IMR-90 (cell line): ENCODE measurements around the gene ACTA2. TPM values are rescaled to one million over a fixed set of nuclear protein-coding genes. Genes with fewer than 3 reads are reported as not detected.
A peak's percentile ranks its signal among the peaks of the same experiment; 100 is the strongest.

ENCODE experiments used
- ATAC-seq: fragments of 200-7000 bp; cut with Tn5 transposase; 2 replicates; pipeline ENCODE4 v1.9.1; 2020; ENCODE audit warnings: low read depth, mild to moderate bottlenecking, moderate library complexity
- BruUV-seq: library from RNA; stranded (reverse); fragments of 400-500 nt; replicated peaks from 2 replicates; lab custom pipeline; 2021; lab: Mats Ljungman, UMichigan
- CTCF ChIA-PET: fragments of 300-600 bp; formaldehyde crosslinking; extraction: SDS; loops from one replicate; lab custom pipeline; 2021; ENCODE audit warnings: antibody characterized with exemption; lab: Yijun Ruan, JAX
- POLR2A ChIA-PET: fragments of 300-600 bp; sonication (Branson Sonifier 250); formaldehyde crosslinking; loops from one replicate; lab custom pipeline; 2022; ENCODE audit warnings: antibody characterized with exemption; ENCODE audit not compliant: unreplicated experiment; lab: Charles Lee
- DNase-seq: peaks from one replicate; pipeline ENCODE4 v3.0.0; 2013
- H2AFZ ChIP-seq: replicated peaks from 2 replicates; pipeline ENCODE3; 2013; ENCODE audit warnings: low read length, mild to moderate bottlenecking; ENCODE audit not compliant: poor library complexity
- H2AK5ac ChIP-seq: 2 replicates; pipeline ENCODE4 v1.6.1; 2013; ENCODE audit warnings: low read depth, low read length, inconsistent platforms
- H2AK9ac ChIP-seq: replicated peaks from 2 replicates; pipeline ENCODE3; 2013; ENCODE audit warnings: mild to moderate bottlenecking, low read depth, low read length, moderate library complexity; ENCODE audit not compliant: poor library complexity
- H2BK120ac ChIP-seq: 2 replicates; pipeline ENCODE4 v1.6.1; 2013; ENCODE audit warnings: low read depth, low read length, inconsistent platforms
- H2BK15ac ChIP-seq: 3 replicates; pipeline ENCODE4 v1.6.1; 2013; ENCODE audit warnings: low read depth, low read length, inconsistent platforms
- H2BK20ac ChIP-seq: 2 replicates; pipeline ENCODE4 v1.6.1; 2013; ENCODE audit warnings: low read depth, mild to moderate bottlenecking, inconsistent platforms, low read length, moderate library complexity
- H2BK5ac ChIP-seq: 2 replicates; pipeline ENCODE4 v1.6.1; 2013; ENCODE audit warnings: mild to moderate bottlenecking, low read depth, low read length, inconsistent platforms; ENCODE audit not compliant: poor library complexity, severe bottlenecking
- H3K14ac ChIP-seq: replicated peaks from 2 replicates; pipeline ENCODE4 v1.6.1; 2013; ENCODE audit warnings: low read depth, low read length, inconsistent platforms
- H3K18ac ChIP-seq: 2 replicates; pipeline ENCODE4 v1.6.1; 2013; ENCODE audit warnings: low read depth, low read length, control low read depth
- H3K23ac ChIP-seq: 2 replicates; pipeline ENCODE4 v1.6.1; 2013; ENCODE audit warnings: low read depth, low read length, inconsistent platforms
- H3K27ac ChIP-seq: 2 replicates; pipeline ENCODE4 v1.5.1; 2013; ENCODE audit warnings: mild to moderate bottlenecking, control low read depth, low read length; ENCODE audit not compliant: insufficient read depth
- H3K27me3 ChIP-seq: 2 replicates; pipeline ENCODE4 v1.6.1; 2013; ENCODE audit warnings: low read length; ENCODE audit not compliant: control insufficient read depth, insufficient read depth
- H3K36me3 ChIP-seq: 2 replicates; pipeline ENCODE4 v1.6.1; 2013; ENCODE audit warnings: low read length, mixed read lengths; ENCODE audit not compliant: control insufficient read depth, insufficient read depth
- H3K4ac ChIP-seq: 2 replicates; pipeline ENCODE4 v1.6.1; 2013; ENCODE audit warnings: low read depth, low read length, inconsistent platforms
- H3K4me1 ChIP-seq: 2 replicates; pipeline ENCODE4 v1.6.1; 2013; ENCODE audit warnings: low read length, mixed read lengths; ENCODE audit not compliant: control insufficient read depth, insufficient read depth
- H3K4me2 ChIP-seq: 2 replicates; pipeline ENCODE4 v1.6.1; 2013; ENCODE audit warnings: low read depth, mild to moderate bottlenecking, control low read depth, low read length, moderate library complexity
- H3K4me3 ChIP-seq: 2 replicates; pipeline ENCODE4 v1.5.1; 2013; ENCODE audit warnings: low read depth, mild to moderate bottlenecking, control low read depth, low read length, moderate library complexity; ENCODE audit not compliant: insufficient read depth
- H3K56ac ChIP-seq: 2 replicates; pipeline ENCODE4 v1.6.1; 2013; ENCODE audit warnings: low read length, inconsistent platforms; ENCODE audit not compliant: insufficient read depth; ENCODE audit errors: extremely low read depth
- H3K79me1 ChIP-seq, 2 experiments: 2 replicates each; pipeline ENCODE4 v1.6.1; 2013; ENCODE audit warnings: low read length in 2 of 2, inconsistent platforms in 1 of 2, low read depth in 1 of 2
- H3K9ac ChIP-seq: 2 replicates; pipeline ENCODE4 v1.6.1; 2013; ENCODE audit warnings: low read depth, low read length, control low read depth
- H3K9me1 ChIP-seq: 2 replicates; pipeline ENCODE4 v1.6.1; 2013; ENCODE audit warnings: low read length, inconsistent platforms; ENCODE audit not compliant: insufficient read depth
- H3K9me3 ChIP-seq: 2 replicates; pipeline ENCODE4 v1.6.1; 2013; ENCODE audit warnings: low read length; ENCODE audit not compliant: control insufficient read depth, insufficient read depth
- H4K20me1 ChIP-seq: 2 replicates; pipeline ENCODE4 v1.6.1; 2013; ENCODE audit warnings: low read length, inconsistent platforms; ENCODE audit not compliant: insufficient read depth
- H4K5ac ChIP-seq: 2 replicates; pipeline ENCODE4 v1.6.1; 2013; ENCODE audit warnings: mild to moderate bottlenecking, low read depth, low read length, control low read depth
- H4K8ac ChIP-seq, 2 experiments: 2 replicates each; pipeline ENCODE4 v1.6.1; 2013; ENCODE audit warnings: low read depth in 2 of 2, low read length in 2 of 2, control low read depth in 1 of 2, inconsistent platforms in 1 of 2
- H4K91ac ChIP-seq: 2 replicates; pipeline ENCODE4 v1.6.1; 2013; ENCODE audit warnings: low read depth, low read length, inconsistent platforms; ENCODE audit not compliant: insufficient read depth
- BHLHE40 ChIP-seq: fragments of 150-350 bp; IDR thresholded peaks from 2 replicates; pipeline ENCODE4 v1.6.1; 2016; ENCODE audit warnings: mild to moderate bottlenecking, low read depth, low read length
- CEBPB ChIP-seq: IDR thresholded peaks from 2 replicates; pipeline ENCODE4 v1.6.1; 2012; ENCODE audit warnings: low read depth, low read length, improper control_type of control experiment
- NFE2L2 ChIP-seq: fragments of 150-350 bp; IDR thresholded peaks from 2 replicates; pipeline ENCODE4 v1.6.1; 2016; ENCODE audit warnings: low read depth, mild to moderate bottlenecking, low read length
- RAD21 ChIP-seq: IDR thresholded peaks from 2 replicates; pipeline ENCODE4 v1.6.1; 2012; ENCODE audit warnings: low read length, improper control_type of control experiment
- RFX5 ChIP-seq: IDR thresholded peaks from 2 replicates; pipeline ENCODE4 v1.8.0; 2012; ENCODE audit warnings: low read depth, mild to moderate bottlenecking, low read length, moderate library complexity
- SMC3 ChIP-seq: fragments of 150-350 bp; IDR thresholded peaks from 2 replicates; pipeline ENCODE4 v1.6.1; 2016; ENCODE audit warnings: low read depth, mild to moderate bottlenecking, antibody characterized with exemption, low read length, moderate library complexity
- WGBS, 2 experiments: methylation state at CpG; one replicate each; pipeline versions ENCODE4 v1.1.5 to v1.1.7; 2013; ENCODE audit warnings: missing lambda C conversion rate in 2 of 2; ENCODE audit not compliant: insufficient read length in 1 of 2; ENCODE audit errors: extremely low coverage in 2 of 2; 5-methylcytosine and 5-hydroxymethylcytosine counted together
- dilution Hi-C: fragments of 300-500 bp; cut with HindIII; formaldehyde crosslinking; loops from one replicate; pipeline ENCODE4 v1.14.3; 2018; ENCODE audit warnings: low sequenced_read_pairs; ENCODE audit not compliant: unreplicated experiment
- in situ Hi-C: fragments of 300-500 bp; cut with MboI; formaldehyde crosslinking; loops from 3 replicates; pipeline ENCODE4 v1.14.3; 2019; ENCODE audit warnings: low sequenced_read_pairs, inconsistent platforms, mixed read lengths
- intact Hi-C: fragments of 100-400 bp; cut with micrococcal nuclease; formaldehyde crosslinking; loops from 2 replicates; pipeline ENCODE4 v1.10.0; 2022
- polyA plus RNA-seq, 3 experiments: library from polyadenylated mRNA; depleted of rRNA; stranded (reverse); fragments of >200 nt; gene quantifications; 2 replicates each; pipeline ENCODE4 v1.2.3, GENCODE V29; 2012; ENCODE audit warnings: low replicate concordance in 1 of 3
- total RNA-seq: library from RNA; depleted of rRNA; stranded (reverse); fragments of >200 nt; gene quantifications from 2 replicates; pipeline ENCODE4 v1.2.3, GENCODE V29; 2012

The ACTA2 gene
- total and polyA plus RNA-seq, 2 of the 4 experiments (the other 2 are of a cell fraction), result 978 to 1,235 TPM

DNA sequence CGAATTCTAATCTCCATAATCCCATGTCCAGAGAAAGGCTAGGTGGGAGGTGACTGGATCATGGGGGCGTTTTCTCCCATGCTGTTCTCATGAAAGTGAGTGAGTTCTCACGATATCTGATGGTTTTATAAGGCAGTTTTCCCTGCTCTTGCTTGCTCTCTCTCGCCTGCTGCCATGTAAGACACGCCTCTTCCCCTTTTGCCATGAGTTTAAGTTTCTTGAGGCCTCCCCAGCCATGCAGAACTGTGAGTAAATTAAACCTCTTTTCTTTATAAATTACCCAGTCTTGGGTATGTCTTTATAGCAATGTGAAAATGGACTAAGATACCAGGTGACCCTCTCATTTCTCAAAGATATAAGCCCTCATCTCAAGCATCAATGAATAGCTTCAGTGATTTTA is 1.1 kb upstream of the ACTA2 start:
- Histone ChIP-seq H4K91ac (peak overlapping the region; percentile 5), H3K14ac (peak overlapping the region; percentile 87; the same call in 1 of the 2 replicates), H3K9me3 (no peaks in the 10 kb centered on the region), H2BK120ac (peak overlapping the region; percentile 64; the same call in 1 of the 2 replicates), H4K8ac (peak overlapping the region; percentile 7 to 67; a peak in 3 of 4 replicates), H3K36me3 (peaks cover 2% of the 10 kb centered on the region; the same call in 1 of the 2 replicates), H3K9me1 (0 out of 2 replicates have a peak, but pooled peaks cover 7% of the 10 kb centered on the region), H3K4me1 (peaks cover 14% of the 10 kb centered on the region), H2AFZ (no peak overlapping the region), H3K4ac (peak overlapping the region; percentile 93), H4K5ac (peak overlapping the region; percentile 60; the same call in 1 of the 2 replicates), H3K9ac (no peak overlapping the region), H2AK9ac (peak overlapping the region; percentile 11), H4K20me1 (peaks cover 16% of the 10 kb centered on the region), H3K79me1 (peaks cover 0 to 31% of the 10 kb centered on the region in 2 experiments; a peak in 3 of 4 replicates), H3K23ac (peak overlapping the region; percentile 80; the same call in 1 of the 2 replicates), H3K4me2 (0 out of 2 replicates have a peak overlapping the region, but pooled peaks have one; percentile 70), H3K18ac (peak overlapping the region; percentile 31), H2BK15ac (peak overlapping the region; percentile 23; the same call in 2 of the 3 replicates), H2BK20ac (peak overlapping the region; percentile 50; the same call in 1 of the 2 replicates), H3K56ac (0 out of 2 replicates have a peak overlapping the region, but pooled peaks have one; percentile 59), H2BK5ac (peak overlapping the region; percentile 86), H2AK5ac (peak overlapping the region; percentile 65), H3K27me3 (no peaks in the 10 kb centered on the region), H3K4me3 (no peak overlapping the region), H3K27ac (peak overlapping the region; percentile 57; the same call in 1 of the 2 replicates)
- no TSS peak for BruUV-seq
- no CpG with 5 or more reads among the region's 5 CpGs for WGBS, 2 experiments
- ChIA-PET CTCF (interaction anchor here (0.6 kb wide), 2 partner anchors 26 to 118 kb away, joined by 3 read pairs; no protein-coding TSS in a partner anchor), POLR2A (no interaction called here)
- no peak for ATAC-seq
- intact Hi-C loops (no loop called here), in situ Hi-C loops (no loop called here), dilution Hi-C loops (no loop called here)
- DNase-seq, result no peak
- TF ChIP-seq SMC3, result no peak
- TF ChIP-seq CEBPB, result no peak
- no peak for TF ChIP-seq BHLHE40
- TF ChIP-seq NFE2L2, result no peak
- TF ChIP-seq RAD21, result no peak
- no peak for TF ChIP-seq RFX5
